ENCODE results near the gene ANO4.

GRCh38 chr12:100778967-100779590 is 15.5 kb upstream of the ANO4 start:
- no peak for TF ChIP-seq CTCF (IDR thresholded peaks at IDR 0.05)
- no peak for TF ChIP-seq POLR2A (IDR thresholded peaks at IDR 0.05)
